NT2/D1 (cell line): ENCODE data around the gene DIRAS1.

Experiments
- SUZ12 ChIP-seq: IDR thresholded peaks from 2 replicates; pipeline ENCODE4 v1.6.1; 2011; ENCODE audit not compliant: insufficient read length, insufficient read depth; ENCODE audit errors: extremely low read depth
- YY1 ChIP-seq: IDR thresholded peaks from 2 replicates; pipeline ENCODE4 v1.6.1; 2011; ENCODE audit not compliant: insufficient read length, insufficient read depth
- ZNF274 ChIP-seq: IDR thresholded peaks from 2 replicates; pipeline ENCODE4 v1.6.1; 2011; ENCODE audit warnings: mild to moderate bottlenecking, low read depth, low read length

DNA sequence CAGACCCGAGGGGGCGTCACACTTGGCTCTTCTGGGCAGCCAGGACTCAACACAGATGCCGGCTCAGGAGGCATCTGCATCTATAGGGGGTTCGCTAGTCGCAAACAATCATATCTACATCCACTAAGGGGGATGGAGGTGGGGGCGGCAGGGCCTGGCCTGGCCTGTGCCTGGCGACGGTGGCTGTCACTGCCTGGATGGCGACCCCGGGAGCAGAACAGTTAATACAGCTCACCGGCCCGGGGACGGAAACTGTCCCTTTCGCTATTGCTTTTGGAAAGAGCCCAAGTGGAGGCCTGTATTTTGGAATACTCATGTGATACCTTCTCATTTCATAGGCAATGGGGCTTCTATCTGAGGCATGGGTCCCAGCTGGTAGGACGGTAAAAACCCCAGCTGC lies 44.2 kb upstream of the DIRAS1 start:
- TF ChIP-seq YY1 (no peak), SUZ12 (no peak), ZNF274 (no peak)
